Endothelial cell of umbilical vein (primary cell): Measurements from ENCODE around the gene VWA5B2.

Experiments used
- EZH2 ChIP-seq: IDR thresholded peaks from 2 replicates; pipeline ENCODE4 v1.6.1; 2012; ENCODE audit warnings: borderline replicate concordance, low read depth, mild to moderate bottlenecking, moderate library complexity, low read length, inconsistent platforms; ENCODE audit not compliant: severe bottlenecking
- FOS ChIP-seq: IDR thresholded peaks from 2 replicates; pipeline ENCODE4 v1.6.1; 2011; ENCODE audit warnings: mild to moderate bottlenecking, low read length, moderate library complexity, borderline replicate concordance; ENCODE audit not compliant: insufficient read depth
- GATA2 ChIP-seq: IDR thresholded peaks from 2 replicates; pipeline ENCODE4 v1.7.0; 2011; ENCODE audit warnings: low read depth, mild to moderate bottlenecking, moderate library complexity, mixed read lengths, low read length; ENCODE audit not compliant: insufficient read length, insufficient read depth
- MYC ChIP-seq: IDR thresholded peaks from one replicate; pipeline ENCODE4 v1.6.1; 2011; ENCODE audit warnings: mild to moderate bottlenecking, low read depth, low read length
- POLR2A ChIP-seq: IDR thresholded peaks from 2 replicates; pipeline ENCODE4 v1.6.1; 2012; ENCODE audit warnings: low read depth, mild to moderate bottlenecking, control low read depth, low read length
- POLR2AphosphoS5 ChIP-seq: IDR thresholded peaks from 2 replicates; pipeline ENCODE4 v1.6.1; 2012; ENCODE audit warnings: low read depth, mild to moderate bottlenecking, control low read depth, low read length, moderate library complexity; ENCODE audit not compliant: insufficient read depth
- TF ChIP-seq, protein P1 (sequence below), 2 donors: IDR thresholded peaks; 1 replicate in 1 of 2; 2 replicates in 1 of 2; pipeline ENCODE4 v1.5.1; 2011; ENCODE audit warnings: low read length in 2 of 2, mild to moderate bottlenecking in 2 of 2, moderate library complexity in 2 of 2, control low read depth in 1 of 2, inconsistent platforms in 1 of 2, low read depth in 1 of 2; ENCODE audit not compliant: insufficient read depth in 1 of 2; ENCODE audit errors: extremely low read depth in 1 of 2

DNA sequence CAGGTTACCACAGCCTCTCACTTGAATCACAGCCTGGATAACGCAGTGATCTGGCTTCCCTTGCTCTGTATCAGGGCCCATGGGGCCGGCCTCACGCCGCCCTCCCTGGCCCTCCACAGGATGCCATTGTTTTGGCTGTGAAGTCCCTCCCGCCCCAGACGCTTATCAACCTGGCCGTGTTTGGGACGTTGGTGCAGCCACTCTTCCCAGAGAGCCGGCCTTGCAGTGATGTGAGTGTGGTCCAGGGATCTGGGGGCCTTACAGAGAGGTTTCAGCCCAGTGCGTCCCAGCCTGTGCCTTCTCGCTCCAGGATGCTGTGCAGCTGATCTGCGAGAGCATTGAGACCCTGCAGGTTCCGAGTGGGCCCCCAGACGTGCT lies 6.6 kb downstream of the VWA5B2 start:
- TF ChIP-seq, protein P1, sequence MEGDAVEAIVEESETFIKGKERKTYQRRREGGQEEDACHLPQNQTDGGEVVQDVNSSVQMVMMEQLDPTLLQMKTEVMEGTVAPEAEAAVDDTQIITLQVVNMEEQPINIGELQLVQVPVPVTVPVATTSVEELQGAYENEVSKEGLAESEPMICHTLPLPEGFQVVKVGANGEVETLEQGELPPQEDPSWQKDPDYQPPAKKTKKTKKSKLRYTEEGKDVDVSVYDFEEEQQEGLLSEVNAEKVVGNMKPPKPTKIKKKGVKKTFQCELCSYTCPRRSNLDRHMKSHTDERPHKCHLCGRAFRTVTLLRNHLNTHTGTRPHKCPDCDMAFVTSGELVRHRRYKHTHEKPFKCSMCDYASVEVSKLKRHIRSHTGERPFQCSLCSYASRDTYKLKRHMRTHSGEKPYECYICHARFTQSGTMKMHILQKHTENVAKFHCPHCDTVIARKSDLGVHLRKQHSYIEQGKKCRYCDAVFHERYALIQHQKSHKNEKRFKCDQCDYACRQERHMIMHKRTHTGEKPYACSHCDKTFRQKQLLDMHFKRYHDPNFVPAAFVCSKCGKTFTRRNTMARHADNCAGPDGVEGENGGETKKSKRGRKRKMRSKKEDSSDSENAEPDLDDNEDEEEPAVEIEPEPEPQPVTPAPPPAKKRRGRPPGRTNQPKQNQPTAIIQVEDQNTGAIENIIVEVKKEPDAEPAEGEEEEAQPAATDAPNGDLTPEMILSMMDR (IDR thresholded peaks at IDR 0.05; ENCODE audit: extremely low read depth in 1 of 2, insufficient read depth in 1 of 2, low read depth in 1 of 2, low read length in 2 of 2): no peak
- TF ChIP-seq POLR2AphosphoS5 (no peak), EZH2 (no peak), POLR2A (no peak), MYC (no peak), GATA2 (no peak), FOS (no peak)
